KMS-11 (cell line): ENCODE results near the gene MGMT.

Experiments used
- H2AFZ ChIP-seq: fragments of 200-600 bp; sonication (generic); 2 replicates; pipeline ENCODE4 v1.6.1; 2016; ENCODE audit warnings: antibody characterized with exemption, mixed run types, low read depth
- H3K27ac ChIP-seq: fragments of 200-600 bp; sonication (generic); 2 replicates; pipeline ENCODE4 v1.6.1; 2016; ENCODE audit warnings: mild to moderate bottlenecking, mixed run types
- H3K27me3 ChIP-seq: fragments of 200-600 bp; sonication (generic); 2 replicates; pipeline ENCODE4 v1.6.1; 2017; ENCODE audit warnings: mild to moderate bottlenecking, low read depth, mixed run types, moderate library complexity; ENCODE audit not compliant: insufficient read depth
- H3K36me3 ChIP-seq: fragments of 200-600 bp; sonication (generic); 2 replicates; pipeline ENCODE4 v1.6.1; 2017; ENCODE audit warnings: mild to moderate bottlenecking, mixed run types; ENCODE audit not compliant: insufficient read depth
- H3K4me1 ChIP-seq: fragments of 200-600 bp; sonication (generic); 2 replicates; pipeline ENCODE4 v1.6.1; 2016; ENCODE audit warnings: mild to moderate bottlenecking, low read depth, mixed run types; ENCODE audit not compliant: poor library complexity, severe bottlenecking
- H3K4me2 ChIP-seq: fragments of 200-600 bp; sonication (generic); 2 replicates; pipeline ENCODE4 v1.7.0; 2016; ENCODE audit warnings: mild to moderate bottlenecking, mixed run types
- H3K4me3 ChIP-seq: fragments of 200-600 bp; sonication (generic); IDR thresholded peaks from 2 replicates; pipeline ENCODE4 v1.6.1; 2017; ENCODE audit warnings: low read depth, low read length, mixed read lengths; ENCODE audit not compliant: insufficient read depth
- H3K79me2 ChIP-seq: fragments of 200-600 bp; sonication (generic); 2 replicates; pipeline ENCODE4 v1.6.1; 2016; ENCODE audit warnings: low read depth, mixed run types; ENCODE audit not compliant: insufficient read depth
- H3K9ac ChIP-seq: fragments of 200-600 bp; sonication (generic); 2 replicates; pipeline ENCODE4 v1.6.1; 2016; ENCODE audit warnings: mild to moderate bottlenecking, mixed run types
- H4K20me1 ChIP-seq: fragments of 200-600 bp; sonication (generic); 2 replicates; pipeline ENCODE4 v1.6.1; 2016; ENCODE audit warnings: mild to moderate bottlenecking, mixed run types; ENCODE audit not compliant: insufficient read depth
- TF ChIP-seq, protein P1 (sequence below): fragments of 200-600 bp; sonication (generic); conservative IDR thresholded peaks from 2 replicates; pipeline ENCODE4 v1.6.1; 2017; ENCODE audit warnings: low read depth, mild to moderate bottlenecking, antibody characterized with exemption, low read length, moderate library complexity, mixed read lengths

MGMT gene

DNA sequence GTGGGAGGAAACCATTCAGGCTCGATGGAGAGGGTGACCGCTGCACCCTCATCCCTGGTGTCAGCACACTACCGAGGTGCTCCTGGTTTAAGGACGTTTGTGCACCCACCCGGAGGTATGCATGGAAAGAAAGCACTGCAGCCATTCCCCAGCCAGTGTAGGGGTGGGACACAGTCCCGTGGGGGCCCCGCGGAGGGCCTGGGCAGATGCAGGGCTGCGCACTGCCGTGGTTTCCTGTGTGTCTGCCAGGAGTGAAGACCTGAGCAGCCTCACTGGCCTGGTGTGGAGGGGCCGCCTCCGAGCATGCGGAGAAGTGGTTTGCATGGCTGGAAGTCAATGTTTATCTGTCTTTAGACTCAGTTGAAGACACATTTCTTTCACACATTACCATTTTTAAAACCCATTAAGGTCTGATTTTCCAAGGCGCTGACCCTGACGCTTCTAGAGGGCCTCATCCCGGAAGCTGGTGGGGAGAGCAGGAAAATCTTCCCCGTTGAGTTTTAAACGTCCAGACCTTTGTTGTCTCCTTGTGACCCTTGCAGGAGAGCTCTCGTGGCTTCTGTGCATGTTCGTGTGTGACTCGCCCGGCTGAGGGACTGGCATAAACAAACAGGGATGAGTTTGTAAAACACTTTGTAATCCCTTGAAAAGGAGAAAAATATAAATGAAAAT, 188.1 kb downstream of the MGMT start:
- no peak overlapping the region for H3K9ac ChIP-seq
- H3K27me3 ChIP-seq: no peaks in the 10 kb centered on the region
- no peaks in the 10 kb centered on the region for H3K79me2 ChIP-seq
- H3K27ac ChIP-seq: no peak overlapping the region
- no peaks in the 10 kb centered on the region for H4K20me1 ChIP-seq
- H2AFZ ChIP-seq: no peak overlapping the region
- H3K4me2 ChIP-seq: no peak overlapping the region
- no peak overlapping the region for H3K4me3 ChIP-seq
- TF ChIP-seq, protein P1, sequence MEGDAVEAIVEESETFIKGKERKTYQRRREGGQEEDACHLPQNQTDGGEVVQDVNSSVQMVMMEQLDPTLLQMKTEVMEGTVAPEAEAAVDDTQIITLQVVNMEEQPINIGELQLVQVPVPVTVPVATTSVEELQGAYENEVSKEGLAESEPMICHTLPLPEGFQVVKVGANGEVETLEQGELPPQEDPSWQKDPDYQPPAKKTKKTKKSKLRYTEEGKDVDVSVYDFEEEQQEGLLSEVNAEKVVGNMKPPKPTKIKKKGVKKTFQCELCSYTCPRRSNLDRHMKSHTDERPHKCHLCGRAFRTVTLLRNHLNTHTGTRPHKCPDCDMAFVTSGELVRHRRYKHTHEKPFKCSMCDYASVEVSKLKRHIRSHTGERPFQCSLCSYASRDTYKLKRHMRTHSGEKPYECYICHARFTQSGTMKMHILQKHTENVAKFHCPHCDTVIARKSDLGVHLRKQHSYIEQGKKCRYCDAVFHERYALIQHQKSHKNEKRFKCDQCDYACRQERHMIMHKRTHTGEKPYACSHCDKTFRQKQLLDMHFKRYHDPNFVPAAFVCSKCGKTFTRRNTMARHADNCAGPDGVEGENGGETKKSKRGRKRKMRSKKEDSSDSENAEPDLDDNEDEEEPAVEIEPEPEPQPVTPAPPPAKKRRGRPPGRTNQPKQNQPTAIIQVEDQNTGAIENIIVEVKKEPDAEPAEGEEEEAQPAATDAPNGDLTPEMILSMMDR: no peak
- no peaks in the 10 kb centered on the region for H3K36me3 ChIP-seq
- H3K4me1 ChIP-seq: no peaks in the 10 kb centered on the region

DNA sequence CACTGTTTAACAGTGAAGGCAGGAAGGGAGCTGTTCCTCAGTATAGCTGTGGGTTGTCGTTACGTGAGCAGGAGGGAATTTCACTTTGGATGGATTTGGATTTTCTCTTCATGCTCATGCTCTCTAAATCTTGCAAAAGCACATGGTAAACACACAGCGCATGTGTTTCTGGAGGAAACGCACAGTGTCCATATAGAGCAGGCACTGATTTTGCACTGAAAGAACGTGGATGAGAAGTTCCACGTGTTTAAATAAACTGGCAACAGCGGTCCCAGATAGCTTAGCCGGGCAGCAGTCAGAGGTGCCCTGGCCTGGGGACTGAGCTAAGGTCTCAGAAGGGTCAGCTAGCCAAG, 188.6 kb downstream of the MGMT start:
- Histone ChIP-seq H4K20me1 (no peaks in the 10 kb centered on the region), H3K4me1 (no peaks in the 10 kb centered on the region), H3K36me3 (no peaks in the 10 kb centered on the region), H3K9ac (no peak overlapping the region), H3K4me2 (no peak overlapping the region), H2AFZ (no peak overlapping the region), H3K79me2 (no peaks in the 10 kb centered on the region), H3K27ac (no peak overlapping the region), H3K27me3 (no peaks in the 10 kb centered on the region), H3K4me3 (no peak overlapping the region)
- TF ChIP-seq, protein P1: no peak

DNA sequence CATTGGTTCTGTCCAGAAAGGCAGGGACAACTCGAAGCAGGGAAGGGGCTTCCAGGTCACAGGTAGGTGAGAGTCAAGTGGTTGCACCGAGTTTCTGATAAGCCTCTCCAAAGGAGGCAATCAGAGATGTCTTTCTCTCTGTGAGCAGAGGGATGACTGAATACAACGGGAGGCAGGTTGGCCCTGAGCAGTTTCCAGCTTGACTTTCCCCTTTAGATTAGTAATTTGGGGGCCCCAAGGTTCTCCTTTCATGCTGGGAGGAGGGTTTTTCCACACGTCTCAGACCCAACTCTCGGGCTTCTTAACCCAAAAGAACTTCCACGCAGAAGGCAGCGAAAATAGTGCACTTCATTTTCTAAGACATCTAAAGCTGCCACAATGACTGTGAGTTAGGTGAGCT, 189.6 kb downstream of the MGMT start:
- H3K27me3 ChIP-seq: no peaks in the 10 kb centered on the region
- no peak overlapping the region for H3K4me3 ChIP-seq
- H4K20me1 ChIP-seq: no peaks in the 10 kb centered on the region
- TF ChIP-seq, protein P1: no peak
- no peaks in the 10 kb centered on the region for H3K4me1 ChIP-seq
- H2AFZ ChIP-seq: no peak overlapping the region
- H3K79me2 ChIP-seq: no peaks in the 10 kb centered on the region
- H3K27ac ChIP-seq: no peak overlapping the region
- no peaks in the 10 kb centered on the region for H3K36me3 ChIP-seq
- no peak overlapping the region for H3K9ac ChIP-seq
- H3K4me2 ChIP-seq: no peak overlapping the region

DNA sequence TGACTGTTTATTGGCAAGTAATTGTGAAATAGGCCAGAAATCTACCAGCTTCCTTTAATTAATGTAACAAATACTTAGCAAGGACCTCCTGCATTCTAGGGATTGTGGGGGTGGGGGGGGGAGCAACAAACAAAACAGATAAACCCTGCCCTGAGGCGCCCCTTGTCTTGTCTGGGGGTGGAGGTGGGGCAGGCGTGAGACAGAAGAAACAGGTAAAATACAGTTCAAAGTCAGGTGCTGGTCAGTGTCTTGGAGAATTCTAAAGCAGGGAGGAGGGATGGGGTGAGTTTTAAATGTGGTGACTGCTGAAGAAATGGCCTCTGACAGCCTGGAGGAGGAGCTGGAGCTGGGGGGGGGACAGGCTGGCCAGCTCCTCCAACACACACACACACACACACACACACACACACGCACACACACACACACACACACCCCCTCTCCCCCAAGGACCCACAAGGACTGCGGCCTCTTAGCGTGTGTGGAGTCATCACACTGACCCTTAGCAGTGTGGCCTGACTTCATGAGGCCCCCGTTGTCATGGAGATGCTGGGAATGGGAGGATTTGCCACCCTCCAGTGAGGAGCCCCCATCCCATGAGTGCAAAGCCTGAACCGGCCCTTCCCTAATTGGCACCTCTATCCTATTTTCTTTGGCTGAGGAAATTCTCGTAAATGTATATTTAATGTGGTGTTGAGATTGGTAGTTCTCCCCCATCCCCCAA, 190.4 kb downstream of the MGMT start:
- Histone ChIP-seq H4K20me1 (no peaks in the 10 kb centered on the region), H3K27me3 (no peaks in the 10 kb centered on the region), H3K4me1 (no peaks in the 10 kb centered on the region), H3K9ac (no peak overlapping the region), H3K36me3 (no peaks in the 10 kb centered on the region), H3K27ac (no peak overlapping the region), H3K4me2 (no peak overlapping the region), H3K79me2 (no peaks in the 10 kb centered on the region), H3K4me3 (no peak overlapping the region), H2AFZ (no peak overlapping the region)
- TF ChIP-seq, protein P1: no peak
